GM13976 (cell line): ENCODE measurements around the gene DND1.

Experiments
- DNase-seq: peaks from one replicate; pipeline ENCODE4 v3.0.0; 2012; ENCODE audit warnings: low spot score
- CTCF ChIP-seq: IDR thresholded peaks from 2 replicates; pipeline ENCODE4 v1.5.1; 2012; ENCODE audit warnings: borderline replicate concordance, mild to moderate bottlenecking; ENCODE audit not compliant: insufficient read depth; ENCODE audit errors: extremely low read depth, missing control alignments, control extremely low read depth
- in situ Hi-C: fragments of 300-500 bp; cut with MboI; formaldehyde crosslinking; loops from one replicate; pipeline ENCODE4 v1.12.0; 2022; ENCODE audit warnings: low sequenced_read_pairs, mixed read lengths, inconsistent platforms; ENCODE audit not compliant: unreplicated experiment

Gene DND1

GRCh38 chr5:140707812-140708211 lies 34.4 kb upstream of the DND1 start:
- DNase-seq, result no peak
- in situ Hi-C loops, result loop anchor here (25.0 kb wide), 1 partner anchor 471 kb away; no protein-coding TSS in a partner anchor
- no peak for TF ChIP-seq CTCF

- TF ChIP-seq CTCF, result no peak
- in situ Hi-C loops, result loop anchor here (25.0 kb wide), 1 partner anchor 463 kb away; no protein-coding TSS in a partner anchor
Measured at GRCh38 chr5:140700177-140701144, 27.1 kb upstream of the DND1 start, which contains the start of gene ZMAT2. Gene ZMAT2, plus strand, starts transcription at chr5:140700447. Its CDS starts 14 bp downstream, at chr5:140700461.

GRCh38 chr5:140696891-140697492 lies 23.6 kb upstream of the DND1 start:
- in situ Hi-C loops, result no loop called here
- no peak for TF ChIP-seq CTCF
- no peak for DNase-seq

More at GRCh38 chr5:140700177-140701144, 27.1 kb upstream of the DND1 start, which contains the start of gene ZMAT2:
- DNase-seq, result peak; percentile 93

- in situ Hi-C loops, result no loop called here
- DNase-seq, result no peak
- no peak for TF ChIP-seq CTCF
Measured at GRCh38 chr5:140694276-140694675, 20.9 kb upstream of the DND1 start.

GRCh38 chr5:140690941-140691924 lies 17.9 kb upstream of the DND1 start, which contains the start of the genes HARS1 and HARS2:
Gene HARS1, minus strand, starts transcription at chr5:140691370. Its CDS starts 66 bp downstream, at chr5:140691304.
Gene HARS2, plus strand, starts transcription at chr5:140691455. Its CDS starts 194 bp downstream, at chr5:140691649.
- DNase-seq, result peak; percentile 93
- in situ Hi-C loops, result no loop called here
- TF ChIP-seq CTCF, result no peak
